GM21381 (cell line): Measurements from ENCODE around the gene CHRNG.

ENCODE experiments used
- ATAC-seq: cut with Tn5 transposase; IDR thresholded peaks from one replicate; pipeline ENCODE4 v1.9.1; 2021; ENCODE audit warnings: mild to moderate bottlenecking, moderate library complexity; ENCODE audit not compliant: unreplicated experiment

The CHRNG gene

DNA sequence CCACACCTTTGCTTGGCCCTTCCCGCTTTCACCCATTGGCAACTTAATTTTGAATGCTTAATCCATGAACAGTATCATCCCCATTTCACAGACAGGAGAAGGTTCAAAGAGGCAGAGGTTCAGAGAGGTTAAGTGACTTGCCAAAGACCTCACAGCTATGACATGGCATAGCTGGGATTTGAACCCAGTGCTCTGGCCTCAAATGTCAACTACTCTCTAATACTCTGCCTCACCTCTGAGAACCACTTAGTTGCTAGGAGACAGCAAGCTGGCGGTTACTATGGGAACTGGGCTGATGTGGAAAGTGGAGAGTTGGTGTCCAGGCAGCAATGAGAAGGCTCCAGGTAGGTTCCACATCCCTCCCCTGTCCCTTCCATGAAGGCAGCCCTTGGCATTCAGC, 35.1 kb upstream of the CHRNG start:
- ATAC-seq = no peak

DNA sequence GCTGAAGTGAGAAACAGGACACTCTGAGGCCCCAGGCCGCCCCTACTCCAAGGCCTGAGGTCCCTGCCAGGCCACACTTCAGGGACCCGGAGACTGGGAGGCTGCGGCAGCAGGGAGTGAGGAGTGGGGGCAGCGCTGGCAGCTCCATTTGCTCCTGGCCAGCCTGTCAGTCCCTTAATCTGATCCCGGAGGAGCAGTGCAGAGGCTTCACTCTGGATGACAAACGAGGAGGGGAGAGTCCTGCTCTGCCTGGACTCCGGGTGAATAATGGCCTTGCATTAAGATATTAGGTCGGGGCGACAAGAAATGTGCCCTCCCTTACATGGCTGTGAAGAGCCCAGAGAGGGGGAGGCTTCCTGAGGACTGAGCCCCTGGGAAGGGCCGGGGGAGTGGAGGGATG, 33.6 kb upstream of the CHRNG start:
- no peak for ATAC-seq

GRCh38 chr2:232506709-232507108, 32.8 kb upstream of the CHRNG start:
- no peak for ATAC-seq

GRCh38 chr2:232508251-232508650, 31.2 kb upstream of the CHRNG start:
- no peak for ATAC-seq

DNA sequence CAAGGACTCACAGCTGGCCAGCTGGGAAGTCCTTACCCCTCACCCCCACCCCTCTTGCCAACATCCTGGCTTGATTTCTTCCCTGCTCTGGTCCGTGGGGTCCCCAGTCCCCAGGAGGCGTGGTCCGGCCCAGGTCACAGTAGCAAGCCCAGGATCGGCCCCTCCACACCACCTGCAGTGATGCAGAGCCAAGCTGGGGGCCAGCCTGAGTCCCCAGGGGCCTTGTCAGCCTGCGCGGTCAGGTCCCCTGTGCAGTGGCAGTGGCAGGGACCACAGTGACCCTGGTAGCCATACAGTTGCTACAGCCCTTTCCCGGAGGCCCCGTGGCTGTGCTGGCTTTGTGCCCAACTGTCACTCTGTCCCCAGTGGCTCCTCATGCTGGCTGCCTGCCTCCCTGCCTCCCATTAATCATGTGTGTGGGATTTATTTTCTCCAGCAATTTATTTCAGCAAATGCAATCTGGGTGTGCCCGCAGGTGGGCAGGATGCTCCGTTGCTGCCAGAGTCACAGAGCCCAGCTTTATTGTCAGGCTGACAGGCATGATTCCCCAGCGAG, 28.1 kb upstream of the CHRNG start:
- no peak for ATAC-seq

GRCh38 chr2:232512602-232513001, 26.9 kb upstream of the CHRNG start:
- no peak for ATAC-seq

DNA sequence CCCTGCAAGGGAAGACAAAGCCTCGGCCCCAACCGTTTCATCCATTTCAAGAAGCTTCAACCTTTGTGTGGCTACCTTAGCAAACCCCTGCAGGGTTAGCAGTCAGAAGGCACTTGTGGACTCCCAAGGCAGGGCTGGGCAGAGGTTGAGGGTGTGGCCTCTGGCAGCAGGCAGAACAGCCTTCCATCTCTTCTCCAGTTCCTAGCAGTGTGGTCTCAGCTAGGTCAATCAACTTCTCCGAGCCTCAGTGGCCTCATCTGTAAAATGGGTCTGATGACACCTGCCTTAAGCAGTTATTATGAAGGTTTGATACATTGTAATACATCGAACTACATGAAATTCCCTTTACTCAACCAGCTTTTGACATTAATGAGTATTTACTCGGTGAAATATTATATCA, 26.1 kb upstream of the CHRNG start:
- no peak for ATAC-seq

DNA sequence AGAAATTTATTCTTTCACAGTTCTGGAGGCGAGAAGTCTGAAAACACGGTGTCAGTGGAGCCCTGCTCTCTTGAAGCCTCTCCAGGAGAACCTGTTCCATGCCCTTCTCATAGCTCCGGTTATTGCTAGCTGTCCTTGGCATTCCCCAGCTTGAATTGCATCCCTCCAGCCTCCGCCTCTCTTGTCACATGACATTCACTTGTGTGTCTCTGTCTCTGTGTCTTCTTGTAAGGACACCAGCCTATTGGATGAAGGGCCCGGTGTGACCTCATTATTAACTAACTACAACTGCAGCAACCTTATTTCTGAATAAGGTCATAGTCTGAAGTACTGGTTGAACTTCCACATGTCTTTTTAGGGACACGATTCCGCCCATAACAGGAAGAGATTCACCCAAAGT, 23.9 kb upstream of the CHRNG start:
- no peak for ATAC-seq

DNA sequence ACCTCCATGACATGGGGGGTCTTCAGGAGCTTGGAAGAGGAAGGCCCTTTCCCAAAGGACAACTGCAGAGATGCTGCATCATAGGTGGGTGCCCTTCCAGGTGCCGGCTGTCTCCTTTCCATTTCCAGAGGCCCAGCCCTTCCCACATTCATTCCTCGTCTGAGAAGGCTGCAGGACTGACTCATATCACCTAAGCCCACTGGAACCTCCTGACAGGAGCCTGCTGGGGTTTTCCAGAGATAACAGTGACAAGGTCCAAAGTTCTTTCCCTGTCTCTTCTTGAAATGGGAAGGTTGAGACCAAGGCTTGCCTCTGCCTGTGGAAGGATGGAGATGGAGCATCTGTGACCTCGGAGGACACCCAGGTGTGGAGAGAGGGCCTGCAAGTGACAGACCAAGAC, 22.9 kb upstream of the CHRNG start:
- ATAC-seq = no peak

GRCh38 chr2:232518844-232519243, 20.6 kb upstream of the CHRNG start:
- ATAC-seq = no peak

- no peak for ATAC-seq
Measured at GRCh38 chr2:232519581-232520438, 19.7 kb upstream of the CHRNG start, which contains the start of gene PRSS56. PRSS56 (plus strand) TSS chr2:232520388; CDS start chr2:232520599, 211 bp downstream.

DNA sequence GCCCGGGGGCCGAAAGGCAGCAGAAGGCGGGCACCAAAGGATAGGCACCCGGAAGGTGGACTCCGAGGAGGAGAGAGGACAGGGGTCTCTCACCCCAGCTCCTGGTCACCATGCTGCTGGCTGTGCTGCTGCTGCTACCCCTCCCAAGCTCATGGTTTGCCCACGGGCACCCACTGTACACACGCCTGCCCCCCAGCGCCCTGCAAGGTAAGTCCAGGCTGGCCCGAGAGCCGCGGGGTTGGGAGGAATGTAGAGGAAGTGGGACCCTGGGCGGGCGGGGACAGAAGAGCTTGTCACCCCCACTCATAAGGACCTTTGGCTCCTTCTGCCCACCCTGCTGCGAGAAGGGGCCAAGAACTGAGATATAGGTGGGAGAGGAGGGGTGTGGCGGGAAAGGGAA, 19.0 kb upstream of the CHRNG start:
- ATAC-seq = no peak

GRCh38 chr2:232521098-232521497, 18.4 kb upstream of the CHRNG start:
- no peak for ATAC-seq

DNA sequence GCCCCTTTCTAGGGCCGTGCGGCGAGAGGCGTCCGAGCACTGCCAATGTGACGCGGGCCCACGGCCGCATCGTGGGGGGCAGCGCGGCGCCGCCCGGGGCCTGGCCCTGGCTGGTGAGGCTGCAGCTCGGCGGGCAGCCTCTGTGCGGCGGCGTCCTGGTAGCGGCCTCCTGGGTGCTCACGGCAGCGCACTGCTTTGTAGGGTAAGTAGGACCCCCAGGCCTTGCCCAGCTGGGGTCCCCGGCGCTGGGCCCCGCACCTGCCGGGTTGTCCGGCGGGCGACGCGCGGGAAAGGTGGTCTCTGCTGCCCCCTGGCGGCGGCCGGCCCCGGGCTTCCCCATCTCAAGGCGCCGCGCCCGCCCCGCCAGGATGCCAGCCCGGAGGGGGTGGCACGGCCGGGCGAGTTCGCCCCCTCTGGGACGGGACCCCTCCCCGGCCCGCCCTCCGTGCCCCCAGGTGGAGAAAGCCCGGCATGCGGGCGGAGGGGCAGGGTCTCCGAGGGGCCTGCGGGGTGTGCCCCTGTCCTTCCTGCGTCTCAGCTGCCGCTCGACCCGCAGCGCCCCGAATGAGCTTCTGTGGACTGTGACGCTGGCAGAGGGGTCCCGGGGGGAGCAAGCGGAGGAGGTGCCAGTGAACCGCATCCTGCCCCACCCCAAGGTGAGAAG, 17.4 kb upstream of the CHRNG start:
- no peak for ATAC-seq

GRCh38 chr2:232522623-232523401, 16.7 kb upstream of the CHRNG start:
- no peak for ATAC-seq

DNA sequence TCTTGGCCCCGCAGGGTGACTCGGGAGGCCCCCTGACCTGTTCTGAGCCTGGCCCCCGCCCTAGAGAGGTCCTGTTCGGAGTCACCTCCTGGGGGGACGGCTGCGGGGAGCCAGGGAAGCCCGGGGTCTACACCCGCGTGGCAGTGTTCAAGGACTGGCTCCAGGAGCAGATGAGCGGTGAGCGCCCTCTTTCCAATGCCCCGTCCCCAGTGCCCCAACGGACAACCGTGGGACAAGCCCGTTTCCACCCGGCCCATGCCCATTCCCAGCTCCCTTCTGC, 16.1 kb upstream of the CHRNG start:
- ATAC-seq = no peak

GRCh38 chr2:232523682-232524597, 15.6 kb upstream of the CHRNG start:
- ATAC-seq = no peak

DNA sequence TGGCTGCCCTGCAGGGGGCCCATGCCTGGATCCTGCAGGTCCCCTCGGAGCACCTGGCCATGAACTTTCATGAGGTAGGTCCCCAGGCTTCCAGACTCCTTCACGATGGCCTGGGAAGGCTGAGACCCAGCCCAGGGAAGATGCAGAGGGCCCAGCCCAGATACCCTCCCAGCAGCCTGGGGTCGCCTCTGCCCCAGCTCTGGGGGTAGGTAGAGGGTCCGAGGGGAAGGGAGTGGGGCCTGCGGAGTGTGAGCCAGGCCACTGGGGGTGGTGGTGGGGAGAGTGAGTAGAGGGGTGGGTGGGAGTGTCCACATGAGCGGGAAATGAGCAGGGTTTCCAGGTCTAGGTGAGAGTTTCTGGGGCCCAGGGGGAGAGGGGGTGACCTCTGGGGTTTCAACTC, 14.7 kb upstream of the CHRNG start:
- no peak for ATAC-seq

DNA sequence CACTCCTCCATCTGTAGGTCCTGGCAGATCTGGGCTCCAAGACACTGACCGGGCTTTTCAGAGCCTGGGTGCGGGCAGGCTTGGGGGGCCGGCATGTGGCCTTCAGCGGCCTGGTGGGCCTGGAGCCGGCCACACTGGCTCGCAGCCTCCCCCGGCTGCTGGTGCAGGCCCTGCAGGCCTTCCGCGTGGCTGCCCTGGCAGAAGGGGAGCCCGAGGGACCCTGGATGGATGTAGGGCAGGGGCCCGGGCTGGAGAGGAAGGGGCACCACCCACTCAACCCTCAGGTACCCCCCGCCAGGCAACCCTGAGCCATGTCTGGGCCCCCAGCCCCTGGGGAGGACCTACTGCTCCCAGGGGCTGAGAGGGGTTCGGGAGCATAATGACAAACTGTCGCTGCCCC, 14.3 kb upstream of the CHRNG start:
- ATAC-seq = no peak

DNA sequence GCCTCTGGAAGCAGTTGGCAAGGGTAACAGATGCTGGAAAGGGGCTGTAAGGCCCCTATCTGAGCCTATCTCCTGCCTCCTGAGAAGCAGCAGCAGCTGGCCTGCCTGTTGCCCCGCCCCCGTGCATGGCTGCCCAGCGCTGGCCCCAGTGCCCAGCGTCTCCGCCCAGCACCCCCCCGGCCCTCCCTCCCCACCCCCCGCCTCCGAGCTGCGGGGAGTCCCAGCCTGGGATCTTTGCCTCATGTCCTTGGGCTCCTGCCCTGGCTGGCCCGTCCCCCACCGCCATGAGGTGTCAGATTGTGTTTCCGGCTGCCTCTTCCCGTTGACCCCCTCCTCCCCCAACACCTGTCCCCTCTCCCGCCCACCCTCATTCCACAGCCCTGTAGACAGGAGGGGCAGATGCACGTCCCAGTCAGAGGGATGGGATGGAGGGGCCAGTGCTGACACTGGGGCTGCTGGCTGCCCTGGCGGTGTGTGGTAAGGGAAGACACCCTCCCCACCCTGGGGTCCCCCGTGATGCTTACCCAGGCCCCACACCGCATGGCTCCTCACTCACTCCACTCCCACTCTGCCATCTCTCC, 13.6 kb upstream of the CHRNG start, which contains the start of gene CHRND:
Gene CHRND (plus strand): TSS at position 370 of the 581 bp plus-strand sequence. CDS start 56 bp downstream, at position 426.
- no peak for ATAC-seq
